Mesothelial cell of epicardium (in vitro differentiated cells): ENCODE data around the gene ZNRD2. TPM values are rescaled to one million over a fixed set of nuclear protein-coding genes. Genes with fewer than 3 reads are reported as not detected.
A peak's percentile ranks its signal among the peaks of the same experiment; 100 is the strongest.

Experiments used
- DNase-seq, 2 experiments: peaks; one replicate each; pipeline ENCODE4 v3.0.0; 2021; ENCODE audit warnings: low spot score in 2 of 2; ENCODE audit not compliant: unreplicated experiment in 2 of 2
- H3K27ac Mint-ChIP-seq: 2 replicates; pipeline ENCODE4 v1.8.0; 2021; ENCODE audit warnings: mixed read lengths
- H3K27me3 Mint-ChIP-seq: 2 replicates; pipeline ENCODE4 v1.8.0; 2021; ENCODE audit warnings: low read depth, mixed read lengths
- H3K36me3 Mint-ChIP-seq: 2 replicates; pipeline ENCODE4 v1.8.0; 2021; ENCODE audit warnings: mixed read lengths
- H3K4me1 Mint-ChIP-seq: 2 replicates; pipeline ENCODE4 v1.8.0; 2021; ENCODE audit warnings: mixed read lengths
- H3K4me3 Mint-ChIP-seq: 2 replicates; pipeline ENCODE4 v1.8.0; 2021; ENCODE audit warnings: mild to moderate bottlenecking, moderate library complexity, mixed read lengths
- H3K9me3 Mint-ChIP-seq: 2 replicates; pipeline ENCODE4 v1.8.0; 2021; ENCODE audit warnings: mixed read lengths
- total RNA-seq: library from RNA; stranded (reverse); gene quantifications from 3 replicates; pipeline ENCODE4 v1.2.1, GENCODE V29; 2021
- TF ChIP-seq, protein P1 (sequence below): fragments of 200-600 bp; sonication (generic); IDR thresholded peaks from one replicate; pipeline ENCODE4 v1.5.0; 2021; ENCODE audit warnings: antibody characterized with exemption; ENCODE audit not compliant: unreplicated experiment

ZNRD2 gene
- total RNA-seq, 1 donor from 2014 or later, result 27.4 TPM

- Mint-ChIP-seq H3K4me3 (peak overlapping the region; percentile 66), H3K27ac (peak overlapping the region; percentile 25), H3K9me3 (no peaks in the 10 kb centered on the region), H3K36me3 (peaks cover 7% of the 10 kb centered on the region), H3K4me1 (peaks cover 33% of the 10 kb centered on the region), H3K27me3 (peaks cover 9% of the 10 kb centered on the region)
- no peak for DNase-seq
- TF ChIP-seq, protein P1, sequence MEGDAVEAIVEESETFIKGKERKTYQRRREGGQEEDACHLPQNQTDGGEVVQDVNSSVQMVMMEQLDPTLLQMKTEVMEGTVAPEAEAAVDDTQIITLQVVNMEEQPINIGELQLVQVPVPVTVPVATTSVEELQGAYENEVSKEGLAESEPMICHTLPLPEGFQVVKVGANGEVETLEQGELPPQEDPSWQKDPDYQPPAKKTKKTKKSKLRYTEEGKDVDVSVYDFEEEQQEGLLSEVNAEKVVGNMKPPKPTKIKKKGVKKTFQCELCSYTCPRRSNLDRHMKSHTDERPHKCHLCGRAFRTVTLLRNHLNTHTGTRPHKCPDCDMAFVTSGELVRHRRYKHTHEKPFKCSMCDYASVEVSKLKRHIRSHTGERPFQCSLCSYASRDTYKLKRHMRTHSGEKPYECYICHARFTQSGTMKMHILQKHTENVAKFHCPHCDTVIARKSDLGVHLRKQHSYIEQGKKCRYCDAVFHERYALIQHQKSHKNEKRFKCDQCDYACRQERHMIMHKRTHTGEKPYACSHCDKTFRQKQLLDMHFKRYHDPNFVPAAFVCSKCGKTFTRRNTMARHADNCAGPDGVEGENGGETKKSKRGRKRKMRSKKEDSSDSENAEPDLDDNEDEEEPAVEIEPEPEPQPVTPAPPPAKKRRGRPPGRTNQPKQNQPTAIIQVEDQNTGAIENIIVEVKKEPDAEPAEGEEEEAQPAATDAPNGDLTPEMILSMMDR, result no peak
Observed at GRCh38 chr11:65576867-65577755, 6.8 kb downstream of the ZNRD2 start.

DNA sequence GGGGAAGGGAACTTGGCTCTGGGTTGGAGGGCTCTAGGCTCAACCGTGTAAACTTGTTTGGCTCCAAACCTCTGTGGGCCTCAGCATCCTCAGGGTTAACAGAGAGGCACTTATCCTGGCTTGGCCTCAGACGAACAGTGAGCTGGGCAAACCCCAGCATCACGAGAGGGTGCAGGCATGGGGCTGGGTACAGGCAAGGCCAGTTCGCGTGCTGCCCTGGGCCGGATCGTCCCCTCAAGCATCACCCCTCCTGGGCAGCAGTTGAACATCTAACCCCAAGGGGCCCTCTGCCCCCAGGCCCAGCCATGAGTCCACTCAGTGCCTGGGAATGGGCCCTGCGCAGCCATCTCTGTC is 7.5 kb downstream of the ZNRD2 start:
- TF ChIP-seq, protein P1, result no peak
- Mint-ChIP-seq H3K9me3 (no peaks in the 10 kb centered on the region), H3K27ac (no peak overlapping the region), H3K4me1 (peaks cover 31% of the 10 kb centered on the region), H3K27me3 (peaks cover 9% of the 10 kb centered on the region), H3K36me3 (peaks cover 7% of the 10 kb centered on the region), H3K4me3 (peak overlapping the region; percentile 26)
- no peak for DNase-seq

DNA sequence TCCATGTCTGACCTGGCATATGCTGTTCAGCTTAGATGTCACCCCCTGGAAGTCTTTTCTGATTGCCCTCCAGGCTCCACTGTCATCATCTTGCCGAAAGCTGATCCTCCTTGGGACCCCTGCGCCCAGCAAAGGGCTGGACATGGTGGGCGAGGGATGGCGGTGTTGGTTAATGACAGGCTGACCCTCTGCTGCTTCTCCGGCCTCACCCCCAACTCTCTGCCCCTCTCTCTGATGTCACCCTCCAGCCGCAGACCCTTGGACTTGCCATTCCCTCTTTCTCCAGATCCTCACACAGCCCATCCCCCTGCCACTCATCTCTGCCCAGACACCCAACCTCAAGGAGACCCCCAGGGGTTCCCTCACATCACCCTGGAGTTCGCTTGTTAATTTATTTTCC is 7.9 kb downstream of the ZNRD2 start:
- Mint-ChIP-seq H3K36me3 (peaks cover 7% of the 10 kb centered on the region), H3K4me3 (peak overlapping the region; percentile 26), H3K27ac (no peak overlapping the region), H3K27me3 (peaks cover 9% of the 10 kb centered on the region), H3K4me1 (peaks cover 29% of the 10 kb centered on the region), H3K9me3 (no peaks in the 10 kb centered on the region)
- TF ChIP-seq, protein P1, result no peak
- DNase-seq, result no peak

DNA sequence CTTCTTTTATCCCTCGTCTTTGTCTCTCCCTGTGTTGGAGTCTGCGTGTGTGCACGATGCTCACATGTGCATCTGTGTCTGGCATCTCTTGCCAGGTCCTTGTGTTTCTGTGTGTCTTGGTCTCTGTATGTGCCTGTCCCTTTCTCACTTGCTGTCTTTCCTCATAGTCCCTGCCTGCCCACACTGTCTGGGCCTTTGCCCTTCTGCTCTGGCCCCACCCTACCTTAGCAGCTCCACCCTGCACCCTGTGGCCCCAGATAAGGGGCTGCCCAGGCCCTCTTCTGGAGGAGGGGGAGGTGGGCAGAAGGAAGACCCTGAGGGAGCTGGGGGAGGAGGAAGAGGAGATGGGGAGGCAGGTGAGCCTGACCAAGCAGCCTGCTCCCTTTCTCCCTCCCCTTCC is 8.4 kb downstream of the ZNRD2 start:
- no peaks in the 10 kb centered on the region for H3K9me3 Mint-ChIP-seq
- peaks cover 25% of the 10 kb centered on the region for H3K4me1 Mint-ChIP-seq
- H3K36me3 Mint-ChIP-seq, result peaks cover 7% of the 10 kb centered on the region
- no peak overlapping the region for H3K4me3 Mint-ChIP-seq
- TF ChIP-seq, protein P1, result no peak
- H3K27me3 Mint-ChIP-seq, result peaks cover 9% of the 10 kb centered on the region
- peak overlapping the region; percentile 14 for H3K27ac Mint-ChIP-seq
- no peak for DNase-seq

GRCh38 chr11:65579291-65579690 is 9.0 kb downstream of the ZNRD2 start:
- Mint-ChIP-seq H3K36me3 (peaks cover 7% of the 10 kb centered on the region), H3K27me3 (peaks cover 11% of the 10 kb centered on the region), H3K9me3 (no peaks in the 10 kb centered on the region), H3K4me3 (no peak overlapping the region), H3K27ac (no peak overlapping the region), H3K4me1 (peaks cover 21% of the 10 kb centered on the region)
- TF ChIP-seq, protein P1, result no peak
- no peak for DNase-seq
